Stimulated activated CD4-positive, alpha-beta T cell treated with anti-CD3 and anti-CD28 coated beads, Interleukin-12 subunit alpha, Interleukin-12 subunit beta, amount 100 ng/mL, for 24 hours (primary cell): Measurements from ENCODE around the gene B3GALT4.

Experiments used
- DNase-seq, 2 experiments: peaks; one replicate each; pipeline ENCODE4 v3.0.0-alpha.2; 2020; ENCODE audit warnings: low read depth in 2 of 2

B3GALT4 gene

GRCh38 chr6:33314943-33315792 lies 38.2 kb downstream of the B3GALT4 start:
- DNase-seq = no peak

- no peak for DNase-seq
Observed at GRCh38 chr6:33315793-33316602, 39.1 kb downstream of the B3GALT4 start.

- no peak for DNase-seq
Observed at GRCh38 chr6:33316603-33317418, 39.9 kb downstream of the B3GALT4 start.

GRCh38 chr6:33317419-33317668 lies 40.4 kb downstream of the B3GALT4 start:
- no peak for DNase-seq

GRCh38 chr6:33317669-33318425 lies 40.9 kb downstream of the B3GALT4 start, which contains the start of gene ZBTB22:
Gene ZBTB22 (minus strand): TSS chr6:33317744. CDS start chr6:33316916, 828 bp downstream.
- peak; percentile 89 to 97 for DNase-seq

- DNase-seq = no peak
Observed at GRCh38 chr6:33318426-33319073, 41.6 kb downstream of the B3GALT4 start.

GRCh38 chr6:33319939-33320314 lies 43.0 kb downstream of the B3GALT4 start:
- no peak for DNase-seq

- no peak for DNase-seq
Observed at GRCh38 chr6:33320315-33321181, 43.6 kb downstream of the B3GALT4 start.

- DNase-seq = no peak
Observed at GRCh38 chr6:33321227-33321626, 44.3 kb downstream of the B3GALT4 start.

- no peak for DNase-seq
Observed at GRCh38 chr6:33323623-33323948, 46.7 kb downstream of the B3GALT4 start.

GRCh38 chr6:33324125-33324524 lies 47.2 kb downstream of the B3GALT4 start:
- no peak for DNase-seq
